Mucosa of stomach (tissue), 1 donor: Measurements from ENCODE around the gene PITHD1.
"Not testable (repeated sequence)": the region's sequence is repeated elsewhere in the genome, so short reads cannot be mapped to it uniquely, and the experiment has no call there.

ENCODE experiments used
- H3K27me3 ChIP-seq: one replicate; pipeline ENCODE4 v1.7.0; 2013; ENCODE audit warnings: mild to moderate bottlenecking, low read length; ENCODE audit not compliant: control insufficient read depth, insufficient read depth
- H3K36me3 ChIP-seq: one replicate; pipeline ENCODE4 v1.7.0; 2013; ENCODE audit warnings: low read length; ENCODE audit not compliant: control insufficient read depth, insufficient read depth
- H3K4me1 ChIP-seq: one replicate; pipeline ENCODE4 v1.7.0; 2013; ENCODE audit warnings: mild to moderate bottlenecking, low read length; ENCODE audit not compliant: control insufficient read depth, insufficient read depth
- H3K4me3 ChIP-seq: one replicate; pipeline ENCODE4 v1.7.0; 2013; ENCODE audit warnings: low read length
- H3K9ac ChIP-seq: one replicate; pipeline ENCODE4 v1.7.0; 2013; ENCODE audit warnings: mild to moderate bottlenecking, low read length, moderate library complexity
- H3K9me3 ChIP-seq: one replicate; pipeline ENCODE4 v1.7.0; 2013; ENCODE audit warnings: mild to moderate bottlenecking, low read length, moderate library complexity; ENCODE audit not compliant: control insufficient read depth
- donor health status: Pancreatic carcinoma.

PITHD1 gene

GRCh38 chr1:23795676-23796465 is 17.7 kb downstream of the PITHD1 start:
- Histone ChIP-seq H3K9me3 (no peaks in the 10 kb centered on the region), H3K27me3 (no peaks in the 10 kb centered on the region), H3K4me3 (no peak overlapping the region), H3K4me1 (peaks cover 61% of the 10 kb centered on the region), H3K9ac (no peak overlapping the region), H3K36me3 (peaks cover 21% of the 10 kb centered on the region)

GRCh38 chr1:23796466-23797271 is 18.5 kb downstream of the PITHD1 start:
- H3K27me3 ChIP-seq = no peaks in the 10 kb centered on the region
- H3K9me3 ChIP-seq = no peaks in the 10 kb centered on the region
- peaks cover 21% of the 10 kb centered on the region for H3K36me3 ChIP-seq
- peaks cover 65% of the 10 kb centered on the region for H3K4me1 ChIP-seq
- H3K9ac ChIP-seq = peak overlapping the region; percentile 88
- no peak overlapping the region for H3K4me3 ChIP-seq

GRCh38 chr1:23797478-23798448 is 19.5 kb downstream of the PITHD1 start:
- Histone ChIP-seq H3K9me3 (no peaks in the 10 kb centered on the region), H3K36me3 (peaks cover 21% of the 10 kb centered on the region), H3K9ac (peak overlapping the region; percentile 88), H3K27me3 (no peaks in the 10 kb centered on the region), H3K4me1 (peaks cover 61% of the 10 kb centered on the region), H3K4me3 (peak overlapping the region; percentile 15)

- H3K9me3 ChIP-seq = no peaks in the 10 kb centered on the region
- H3K4me1 ChIP-seq = peaks cover 52% of the 10 kb centered on the region
- H3K27me3 ChIP-seq = no peaks in the 10 kb centered on the region
- H3K36me3 ChIP-seq = peaks cover 23% of the 10 kb centered on the region
- H3K9ac ChIP-seq = peak overlapping the region; percentile 88
- peak overlapping the region; percentile 89 for H3K4me3 ChIP-seq
These were observed 20.5 kb downstream of the PITHD1 start for GRCh38 chr1:23798662-23799142.

- H3K9ac ChIP-seq = peak overlapping the region; percentile 88
- H3K36me3 ChIP-seq = peaks cover 24% of the 10 kb centered on the region
- H3K4me3 ChIP-seq = peak overlapping the region; percentile 89
- peaks cover 50% of the 10 kb centered on the region for H3K4me1 ChIP-seq
- H3K9me3 ChIP-seq = no peaks in the 10 kb centered on the region
- no peaks in the 10 kb centered on the region for H3K27me3 ChIP-seq
These were observed 21.0 kb downstream of the PITHD1 start for GRCh38 chr1:23799255-23799569.

- H3K4me1 ChIP-seq = peaks cover 45% of the 10 kb centered on the region
- no peaks in the 10 kb centered on the region for H3K9me3 ChIP-seq
- peaks cover 20% of the 10 kb centered on the region for H3K36me3 ChIP-seq
- peak overlapping the region; percentile 88 for H3K9ac ChIP-seq
- no peaks in the 10 kb centered on the region for H3K27me3 ChIP-seq
- peak overlapping the region; percentile 89 for H3K4me3 ChIP-seq
These were observed 21.6 kb downstream of the PITHD1 start for GRCh38 chr1:23799570-23800399.

GRCh38 chr1:23800400-23801337 is 22.5 kb downstream of the PITHD1 start, which contains the start of gene GALE:
GALE (minus strand) TSS chr1:23800754; CDS start chr1:23799007, 1,747 bp downstream.
- H3K9ac ChIP-seq = peak within 1 kb of the TSS; percentile 88
- no peaks in the 10 kb centered on the region for H3K9me3 ChIP-seq
- peaks cover 43% of the 10 kb centered on the region for H3K4me1 ChIP-seq
- peaks cover 20% of the 10 kb centered on the region for H3K36me3 ChIP-seq
- H3K4me3 ChIP-seq = peak within 1 kb of the TSS; percentile 60
- H3K27me3 ChIP-seq = no peaks in the 10 kb centered on the region

- Histone ChIP-seq H3K4me1 (peaks cover 37% of the 10 kb centered on the region), H3K4me3 (peak overlapping the region; percentile 60)
These were observed 23.1 kb downstream of the PITHD1 start for GRCh38 chr1:23801338-23801748.

GRCh38 chr1:23801876-23802275 is 23.7 kb downstream of the PITHD1 start:
- Histone ChIP-seq H3K36me3 (peaks cover 19% of the 10 kb centered on the region), H3K9me3 (no peaks in the 10 kb centered on the region), H3K27me3 (no peaks in the 10 kb centered on the region), H3K9ac (peak overlapping the region; percentile 73), H3K4me1 (peaks cover 32% of the 10 kb centered on the region), H3K4me3 (peak overlapping the region; percentile 60)

More at GRCh38 chr1:23801338-23801748, 23.1 kb downstream of the PITHD1 start:
- Histone ChIP-seq H3K9me3 (no peaks in the 10 kb centered on the region), H3K36me3 (peaks cover 20% of the 10 kb centered on the region), H3K9ac (peak overlapping the region; percentile 73), H3K27me3 (no peaks in the 10 kb centered on the region)

GRCh38 chr1:23802809-23803342 is 24.7 kb downstream of the PITHD1 start:
- H3K9ac ChIP-seq, H3K27me3 ChIP-seq, H3K9me3 ChIP-seq, H3K4me3 ChIP-seq: not testable (repeated sequence)
- peaks cover 11% of the 10 kb centered on the region for H3K36me3 ChIP-seq
- peaks cover 22% of the 10 kb centered on the region for H3K4me1 ChIP-seq
